ENCODE measurements around the gene FCHSD2. TPM values are rescaled to one million over a fixed set of nuclear protein-coding genes. Genes with fewer than 3 reads are reported as not detected.
"Not testable (repeated sequence)": the region's sequence is repeated elsewhere in the genome, so short reads cannot be mapped to it uniquely, and the experiment has no call there.

The FCHSD2 gene
- total RNA-seq, 1 donor from 2014 or later = 26.3 TPM

DNA sequence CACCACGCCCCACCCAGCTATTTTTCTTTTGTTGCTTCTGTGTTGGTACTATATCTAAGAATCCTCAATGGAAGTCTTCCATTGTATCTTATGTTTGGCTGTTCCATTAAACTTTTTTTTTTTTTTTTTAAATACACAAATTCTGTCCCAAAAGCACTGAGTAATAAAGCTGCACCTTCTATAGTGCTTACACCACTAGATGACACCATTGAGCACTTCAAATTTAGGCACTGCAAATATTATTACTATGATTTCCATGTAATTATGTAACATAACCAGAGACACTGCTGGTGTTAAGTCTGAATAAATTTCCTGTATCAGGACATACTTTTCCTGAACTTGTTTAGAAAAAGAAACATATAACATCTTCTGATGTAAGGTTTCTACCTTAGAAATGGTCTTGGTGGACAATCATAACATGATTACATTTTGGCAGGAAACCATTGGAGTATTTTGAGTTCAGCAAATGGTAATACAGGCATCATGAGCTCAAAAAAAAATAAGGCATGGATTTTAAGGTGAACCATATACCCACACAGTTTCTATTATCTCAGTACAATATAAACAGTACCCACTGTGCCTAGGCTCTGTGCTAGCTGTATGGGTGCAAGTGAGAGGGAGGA is 217.4 kb downstream of the FCHSD2 start:
- DNase-seq = peak; percentile 53

DNA sequence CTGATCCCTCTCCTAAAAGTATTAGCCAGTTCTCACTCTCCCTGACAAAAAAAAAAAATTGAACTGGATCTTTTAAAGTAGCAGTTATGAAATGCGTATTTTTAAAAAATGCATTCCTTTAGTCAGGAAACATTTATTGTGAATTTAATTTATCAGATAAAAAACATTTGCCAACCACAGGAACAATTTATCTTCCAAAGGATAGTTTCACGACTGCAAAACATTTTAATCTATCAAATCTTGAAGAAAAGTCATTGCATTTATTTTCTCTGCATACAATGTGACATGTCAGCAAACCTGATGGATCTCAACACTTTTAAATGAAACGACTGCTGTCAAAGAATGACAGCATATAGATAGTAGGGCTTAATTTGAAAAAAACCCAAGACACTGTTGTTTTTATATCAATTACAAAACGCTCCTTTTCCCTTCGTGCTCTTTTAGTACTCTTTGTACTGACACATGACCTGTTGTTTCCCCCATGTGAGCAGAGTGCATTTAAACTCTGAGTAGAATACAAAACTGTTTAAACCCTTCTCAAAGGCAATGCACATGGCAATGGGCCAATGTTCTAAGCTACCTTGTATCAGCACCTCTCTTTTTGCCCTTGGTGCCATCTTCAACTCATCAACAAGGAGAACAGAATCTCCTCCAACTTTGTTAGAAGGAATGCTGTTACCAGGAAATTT is 220.9 kb downstream of the FCHSD2 start:
- DNase-seq = no peak

DNA sequence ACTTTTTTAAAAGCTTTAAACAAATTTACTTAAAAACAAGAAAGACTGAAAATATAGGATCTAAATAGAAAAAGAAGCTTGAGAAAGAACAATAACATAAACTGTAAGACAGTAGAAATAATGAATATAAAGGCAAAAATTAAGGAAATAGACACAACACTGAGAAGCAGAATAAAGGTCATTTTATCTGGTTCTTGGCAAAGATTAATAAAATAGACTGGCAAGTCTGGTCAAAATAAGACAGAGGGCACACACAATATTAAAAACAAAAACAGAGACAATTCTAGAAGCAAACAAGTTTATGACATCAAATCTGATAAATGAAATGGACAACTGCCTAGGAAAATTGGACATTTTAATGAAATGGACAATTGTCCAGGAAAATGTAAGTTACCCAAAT is 222.1 kb downstream of the FCHSD2 start:
- DNase-seq = no peak

DNA sequence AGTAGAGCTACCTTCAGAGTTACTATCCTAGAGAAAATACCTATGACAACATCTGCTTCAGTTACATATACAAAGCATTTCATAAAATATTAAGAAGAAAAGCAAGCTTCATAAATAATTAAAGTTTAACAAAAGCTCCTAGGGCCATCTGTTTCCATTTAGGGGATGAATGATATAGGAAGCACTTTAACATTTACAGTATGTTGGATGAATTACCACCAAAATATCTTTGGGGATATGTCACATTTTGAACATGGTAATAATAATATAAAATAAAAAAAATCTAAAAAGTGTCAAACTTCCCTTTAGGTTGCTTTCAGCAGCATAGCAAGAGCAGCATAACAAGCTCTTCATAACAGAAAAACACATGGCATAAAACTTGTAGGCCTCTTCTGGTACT is 223.3 kb downstream of the FCHSD2 start:
- DNase-seq = no peak

DNA sequence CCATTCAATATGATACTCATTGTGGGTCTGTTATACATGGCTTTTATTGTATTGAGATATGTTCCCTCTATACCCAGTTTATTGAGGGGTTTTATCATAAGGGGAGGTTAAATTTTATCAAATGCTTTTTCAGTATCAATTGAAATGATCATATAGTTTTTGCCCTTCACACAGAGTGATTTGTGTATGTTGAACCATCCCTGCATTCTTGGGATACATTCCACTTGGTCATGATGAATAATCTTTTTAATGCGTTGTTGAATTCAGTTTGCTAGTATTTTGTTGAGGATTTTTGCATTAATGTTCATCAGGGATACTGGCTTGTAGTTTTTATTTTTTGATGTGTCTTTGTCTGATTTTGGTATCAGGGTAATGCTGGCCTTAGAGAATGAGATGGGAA is 229.9 kb downstream of the FCHSD2 start:
- no peak for DNase-seq

DNA sequence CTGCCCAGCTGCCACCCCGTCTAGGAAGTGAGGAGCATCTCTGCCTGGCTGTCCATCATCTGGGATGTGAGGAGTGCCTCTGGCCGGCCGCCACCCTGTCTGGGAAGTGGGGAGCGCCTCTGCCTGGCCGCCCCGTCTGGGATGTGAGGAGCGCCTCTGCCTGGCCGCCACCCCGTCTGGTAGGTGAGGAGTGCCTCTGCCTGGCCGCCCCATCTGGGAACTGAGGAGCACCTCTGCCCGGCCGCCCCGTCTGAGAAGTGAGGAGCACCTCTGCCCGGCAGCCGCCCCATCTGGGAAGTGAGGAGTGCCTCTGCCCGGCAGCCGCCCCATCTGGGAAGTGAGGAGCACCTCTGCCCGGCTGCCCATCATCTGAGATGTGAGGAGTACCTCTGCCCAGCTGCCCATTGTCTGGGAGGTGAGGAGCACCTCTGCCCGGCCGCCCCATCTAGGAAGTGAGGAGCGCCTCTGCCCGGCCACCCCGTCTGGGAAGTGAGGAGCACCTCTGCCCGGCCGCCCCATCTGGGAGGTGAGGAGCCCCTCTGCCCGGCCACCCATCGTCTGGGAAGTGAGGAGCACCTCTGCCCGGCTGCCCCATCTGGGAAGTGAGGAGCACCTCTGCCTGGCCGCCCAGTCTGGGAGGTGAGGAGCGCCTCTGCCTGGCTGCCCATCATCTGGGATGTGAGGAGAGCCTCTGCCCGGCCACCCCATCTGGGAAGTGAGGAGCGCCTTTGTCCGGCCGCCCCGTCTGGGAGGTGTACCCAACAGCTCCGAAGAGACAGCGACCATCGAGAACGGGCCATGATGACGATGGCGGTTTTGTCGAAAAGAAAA is 232.3 kb downstream of the FCHSD2 start:
- not testable (repeated sequence) for DNase-seq

DNA sequence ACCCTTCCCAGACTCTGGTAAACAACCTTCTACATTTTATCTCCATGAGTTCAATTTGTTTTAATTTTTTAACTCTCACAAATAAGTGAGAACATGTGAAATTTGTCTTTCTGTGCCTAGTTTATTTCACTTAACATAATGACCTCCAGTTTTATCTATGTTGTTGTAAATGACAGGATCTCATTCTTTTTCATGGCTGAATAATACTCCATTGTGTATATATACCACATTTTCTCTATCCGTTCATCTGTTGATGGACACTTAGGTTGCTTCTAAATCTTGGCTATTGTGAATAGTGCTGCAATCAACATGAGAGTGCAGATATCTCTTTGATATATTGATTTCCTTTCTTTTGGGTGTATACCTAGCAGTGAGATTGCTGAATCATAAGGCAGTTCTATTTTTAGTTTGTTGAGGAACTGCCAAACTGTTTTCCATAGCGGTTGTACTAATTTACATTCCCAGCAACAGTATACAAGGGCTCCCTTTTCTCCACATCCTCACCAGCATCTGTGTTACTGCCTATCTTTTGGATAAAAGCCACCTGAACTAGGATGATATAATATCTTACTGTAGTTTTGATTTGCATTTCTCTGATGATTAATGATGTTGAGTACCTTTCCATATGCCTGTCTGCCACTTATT is 234.0 kb downstream of the FCHSD2 start:
- no peak for DNase-seq

DNA sequence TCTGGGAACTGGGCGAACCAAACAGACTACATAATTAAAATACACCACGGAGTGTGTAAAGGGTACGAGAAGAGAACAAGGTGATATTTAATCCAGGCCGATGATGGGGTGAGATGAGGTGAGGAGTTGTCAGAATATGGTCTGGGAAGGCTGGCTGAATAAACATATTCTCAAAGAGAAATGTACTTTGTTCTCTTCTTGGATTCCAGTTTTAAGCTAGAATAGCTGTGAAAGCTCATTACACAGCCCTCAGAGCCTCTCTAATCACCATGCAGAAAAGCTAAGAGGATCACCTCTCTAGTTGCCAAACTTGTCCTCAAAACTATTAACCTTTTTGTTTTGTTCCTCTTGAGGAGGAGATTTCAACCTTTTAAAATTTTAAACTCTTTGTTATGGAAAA is 238.1 kb downstream of the FCHSD2 start:
- no peak for DNase-seq

DNA sequence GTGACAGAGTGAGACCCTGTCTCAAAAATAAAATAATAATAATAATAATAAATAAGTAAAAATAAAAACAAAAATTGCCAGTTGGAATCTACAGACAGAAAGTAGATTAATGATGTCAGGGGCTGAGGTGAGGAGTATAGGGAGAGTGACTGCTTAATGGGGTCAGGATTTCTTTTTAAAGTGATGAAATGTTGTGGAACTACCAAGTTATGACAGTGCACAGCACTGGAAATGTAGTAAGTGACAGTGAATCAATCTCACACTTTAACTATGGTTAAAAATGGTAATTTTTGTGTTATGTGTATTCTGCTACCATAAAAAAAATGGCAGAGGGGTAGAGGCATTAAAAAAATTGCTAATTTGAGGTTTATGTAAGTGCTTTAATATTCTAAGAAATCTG is 240.7 kb downstream of the FCHSD2 start:
- no peak for DNase-seq

DNA sequence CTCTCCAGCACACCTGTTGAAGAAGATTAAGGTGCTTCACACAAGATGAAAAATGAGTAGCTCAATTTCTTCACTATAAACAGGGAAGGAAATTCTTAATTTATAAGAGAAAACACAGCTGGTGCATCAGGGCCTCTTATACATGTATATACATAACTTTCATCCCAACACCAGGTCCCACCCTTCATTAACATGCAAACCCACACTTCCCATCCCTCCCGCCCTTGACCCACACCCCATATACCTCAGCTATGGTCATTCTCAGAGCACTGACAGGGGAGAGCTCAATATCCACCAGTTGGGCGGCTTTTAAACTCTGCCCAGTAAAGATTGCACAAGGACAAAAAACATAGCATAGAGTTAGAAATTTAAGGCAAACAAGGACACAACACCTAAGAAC is 242.1 kb downstream of the FCHSD2 start:
- no peak for DNase-seq

DNA sequence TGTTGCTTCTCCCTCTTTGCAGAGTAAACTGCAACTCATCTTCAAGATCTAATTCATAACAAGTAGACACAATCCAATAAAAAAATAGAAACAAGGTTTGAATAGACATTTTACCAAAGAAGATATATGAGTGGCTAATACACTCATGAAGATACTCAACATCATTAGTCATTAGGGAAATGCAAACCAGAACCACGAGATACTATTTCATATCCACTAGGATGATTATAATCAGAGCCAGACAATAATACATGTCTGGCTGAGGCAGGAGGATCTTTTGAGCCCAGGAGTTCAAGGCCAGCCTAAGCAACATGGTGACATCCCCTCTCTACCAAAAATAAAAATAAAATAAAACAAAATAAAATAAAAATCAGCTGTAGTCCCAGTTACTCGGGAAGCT is 242.9 kb downstream of the FCHSD2 start:
- no peak for DNase-seq

DNA sequence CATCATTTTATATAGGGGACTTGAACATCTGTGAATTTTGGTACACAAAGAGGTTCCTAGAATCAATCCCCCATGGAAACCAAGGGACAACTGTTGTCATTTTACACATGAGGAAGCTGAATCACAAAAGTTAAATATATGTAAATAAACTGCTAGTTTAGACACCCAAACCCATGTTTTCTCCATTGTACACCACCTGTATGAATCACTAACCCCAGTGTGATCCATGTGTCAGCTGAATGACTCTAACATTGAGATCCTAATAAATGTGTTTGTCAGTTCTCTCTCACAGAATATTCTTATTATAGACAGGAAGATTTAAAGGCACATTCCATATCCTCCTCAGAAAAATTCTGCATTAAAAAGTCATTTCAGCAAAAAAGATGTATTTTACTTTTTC is 244.6 kb downstream of the FCHSD2 start:
- DNase-seq = no peak

DNA sequence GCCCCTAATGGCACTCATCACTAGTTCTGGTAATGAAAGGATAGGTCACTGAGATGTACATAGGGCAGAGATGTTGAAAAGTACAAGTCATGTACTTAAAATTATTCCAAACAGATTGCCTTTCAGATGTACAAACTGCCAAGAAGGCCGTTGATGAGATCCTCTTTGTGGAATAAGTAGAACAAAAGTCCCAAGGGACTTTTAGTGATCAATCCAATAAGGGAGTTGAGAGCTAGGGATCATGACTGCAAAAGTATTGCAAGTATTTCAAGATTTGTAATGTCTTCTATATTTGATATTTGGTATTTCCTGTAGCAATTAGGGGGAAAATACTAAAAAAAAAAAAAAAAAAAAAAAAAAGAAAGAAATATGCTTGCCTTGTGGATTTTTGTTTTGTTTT is 245.7 kb downstream of the FCHSD2 start:
- DNase-seq = no peak

DNA sequence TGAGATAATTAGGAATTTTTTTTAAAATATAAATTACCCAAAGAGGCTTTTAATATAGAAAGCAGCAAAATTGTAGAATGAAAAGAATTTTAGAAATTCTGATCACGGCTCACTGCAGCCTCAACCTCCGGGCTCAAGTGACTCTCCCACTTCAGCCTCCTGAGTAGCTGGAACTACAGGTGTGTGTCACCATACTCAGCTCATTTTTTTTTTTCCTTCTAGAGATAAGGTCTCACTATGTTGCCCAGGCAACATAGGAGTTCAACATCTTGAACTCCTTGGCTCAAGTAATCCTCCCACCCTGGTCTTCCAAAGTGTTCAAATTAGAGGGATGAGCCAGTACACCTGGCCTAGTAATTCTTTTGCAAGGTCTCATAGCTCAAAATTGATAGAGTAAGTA is 251.2 kb downstream of the FCHSD2 start:
- no peak for DNase-seq

DNA sequence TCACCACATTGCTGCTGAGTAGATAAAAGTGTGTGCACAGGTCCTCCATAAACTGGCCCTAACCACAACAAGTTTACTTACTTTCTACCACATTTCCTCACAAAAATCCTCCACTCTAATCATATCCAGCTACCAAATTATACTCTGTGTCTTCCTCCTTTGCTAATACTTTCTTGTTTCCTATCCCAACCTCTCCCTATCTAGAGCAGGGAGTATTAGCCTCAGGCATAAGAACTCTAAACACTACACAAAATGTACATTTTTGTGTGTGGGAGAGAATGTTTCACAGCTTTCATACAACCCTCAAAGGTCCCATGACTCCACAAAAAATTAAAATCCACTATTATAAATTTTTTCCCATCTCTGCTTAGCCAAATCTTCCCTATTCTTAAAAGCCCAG is 255.5 kb downstream of the FCHSD2 start:
- DNase-seq = no peak

DNA sequence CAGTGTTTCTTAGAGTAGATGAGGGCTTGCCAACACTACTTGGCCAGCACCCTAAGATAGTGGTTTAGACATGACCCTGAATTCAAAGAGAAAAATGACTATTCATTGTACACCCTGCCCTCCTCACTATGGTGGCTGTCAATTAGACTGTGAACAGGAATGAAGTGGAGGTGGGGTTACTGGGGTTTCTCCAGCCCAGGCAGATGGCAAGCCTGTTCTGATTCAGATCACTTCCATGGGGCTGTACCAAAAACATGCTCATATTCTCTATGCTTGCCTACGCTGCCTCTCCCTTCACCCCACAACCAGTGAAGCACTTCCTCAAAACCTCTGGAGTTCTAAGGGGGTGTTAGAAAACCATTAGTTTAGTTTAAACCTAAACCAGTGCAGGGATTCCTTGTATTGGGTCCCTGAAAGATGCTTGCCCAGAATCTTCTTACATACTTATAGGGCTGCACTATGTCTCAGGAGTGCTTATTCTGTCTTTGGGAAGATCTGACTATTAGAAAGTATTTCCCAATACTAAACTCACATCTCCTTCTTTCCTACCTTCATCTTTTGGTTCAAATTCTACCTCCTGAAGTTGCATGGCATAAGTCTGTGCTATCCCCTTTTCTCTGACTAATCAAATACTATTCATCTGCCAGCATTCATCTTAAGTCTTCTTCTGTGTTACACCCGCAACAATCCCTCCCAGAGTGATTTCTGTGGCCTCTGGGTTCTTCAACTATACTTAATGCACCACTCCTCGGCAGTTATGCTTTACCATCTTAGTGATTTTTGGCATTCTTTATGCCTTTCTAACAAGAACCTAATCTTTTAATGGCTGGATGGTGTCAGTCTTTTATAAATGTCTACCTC is 256.1 kb downstream of the FCHSD2 start:
- no peak for DNase-seq

DNA sequence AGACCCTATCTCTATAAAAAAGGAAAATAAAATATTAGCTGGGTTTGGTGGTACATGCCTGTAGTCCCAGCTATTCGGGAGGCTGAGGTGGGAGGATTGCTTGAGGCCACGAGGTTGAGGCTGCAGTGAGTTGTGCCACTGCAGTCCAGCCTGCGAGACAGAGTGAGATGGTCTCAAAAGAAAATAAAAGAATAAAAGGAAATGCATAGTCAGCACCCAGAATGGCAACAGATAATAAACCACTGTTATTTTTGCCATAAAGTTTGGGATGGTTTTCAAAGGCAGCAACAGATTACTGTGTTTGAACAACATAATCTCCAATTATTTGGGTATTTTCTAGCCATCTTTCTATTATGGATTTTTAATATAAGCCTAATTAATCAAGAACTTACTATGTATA is 266.0 kb downstream of the FCHSD2 start:
- DNase-seq = no peak

DNA sequence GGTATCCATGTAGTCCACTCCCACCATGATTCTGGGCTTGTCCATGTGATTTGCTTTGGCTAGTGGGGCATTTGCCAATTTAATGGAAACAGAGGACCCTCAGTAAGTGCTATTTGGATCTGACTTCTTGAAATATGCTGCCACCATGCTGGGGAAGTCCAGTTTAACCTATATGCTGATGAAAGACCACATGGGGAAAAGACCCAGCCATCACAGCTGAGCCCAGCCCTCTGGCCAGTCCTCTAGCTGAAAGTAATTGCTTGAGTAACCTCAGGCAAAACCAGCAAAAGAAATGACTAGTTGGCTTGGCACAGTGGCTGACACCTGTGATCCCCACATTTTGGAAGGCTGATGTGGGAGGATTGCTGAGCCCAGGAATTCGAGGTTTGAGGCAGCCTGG is 266.4 kb downstream of the FCHSD2 start:
- DNase-seq = no peak

DNA sequence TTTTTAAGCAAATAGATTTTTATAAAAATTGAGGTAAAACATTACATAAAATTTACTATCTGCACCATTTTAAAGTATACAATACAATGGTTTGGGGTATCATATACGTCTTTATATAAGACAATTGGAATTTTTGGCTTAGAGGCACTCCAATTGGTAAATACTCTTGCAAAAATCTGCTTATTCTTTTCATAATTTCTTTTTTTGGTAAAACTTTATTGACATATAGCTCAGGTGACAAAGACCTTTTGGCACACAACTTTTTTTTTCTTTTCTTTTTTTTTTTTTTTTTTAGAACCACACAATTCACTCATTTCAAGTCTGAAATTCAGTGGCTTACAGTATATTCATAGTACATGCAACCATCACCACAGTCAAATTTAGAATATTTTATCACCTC is 270.1 kb downstream of the FCHSD2 start:
- no peak for DNase-seq

DNA sequence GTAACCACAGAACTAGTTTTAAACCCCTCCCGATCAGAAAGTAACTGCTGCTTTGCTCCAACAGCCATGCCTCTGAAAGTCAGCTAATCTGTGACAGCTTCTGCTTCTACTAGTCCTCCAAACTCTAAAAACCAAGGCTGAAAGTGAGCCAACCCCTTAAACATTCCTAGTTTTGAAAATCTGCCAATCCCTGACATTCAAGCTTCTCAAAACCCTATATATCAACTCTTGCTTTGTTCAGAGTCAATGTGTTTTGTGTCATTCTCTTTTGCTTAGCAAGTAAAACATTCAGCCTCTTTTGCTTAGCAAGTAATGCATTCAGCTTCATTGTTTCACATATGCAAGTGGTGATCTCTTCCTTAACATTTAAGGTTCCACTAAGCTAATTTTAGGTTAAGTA is 271.0 kb downstream of the FCHSD2 start:
- DNase-seq = peak; percentile 48

DNA sequence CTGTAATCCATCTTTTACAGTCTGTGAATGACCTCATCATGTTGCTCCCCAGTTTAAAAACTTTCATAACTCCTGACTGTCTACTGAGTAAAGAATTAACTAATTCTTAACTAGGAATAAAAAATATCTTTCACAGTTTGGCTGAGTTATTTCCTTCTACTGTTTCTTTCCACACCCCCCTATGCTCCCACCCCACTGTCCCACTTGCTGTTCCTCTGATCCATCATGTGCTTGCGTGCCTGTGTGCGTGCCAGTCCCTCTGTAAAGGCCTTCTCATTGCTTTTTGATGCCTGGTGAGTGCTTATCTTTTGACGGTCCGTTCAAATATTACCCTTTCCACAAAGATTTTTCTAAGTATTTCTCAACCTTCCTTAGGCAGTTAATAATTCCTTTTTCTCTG is 272.3 kb downstream of the FCHSD2 start:
- no peak for DNase-seq

DNA sequence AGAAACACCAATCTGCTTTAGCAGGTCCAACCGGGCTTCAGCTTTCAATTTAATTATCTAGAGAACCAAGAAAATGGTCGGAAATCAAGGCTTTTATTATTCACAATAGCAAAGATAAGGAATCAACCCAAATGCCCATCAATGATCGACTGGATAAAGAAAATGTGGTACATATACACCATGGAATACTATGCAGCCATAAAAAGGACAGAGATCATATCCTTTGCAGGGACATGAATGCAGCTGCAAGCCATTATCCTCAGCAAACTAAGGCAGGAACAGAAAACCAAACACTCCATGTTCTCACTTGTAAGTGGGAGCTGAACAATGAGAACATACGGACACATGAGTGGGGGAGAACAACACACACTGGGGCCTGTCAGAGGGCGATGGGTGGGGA is 274.1 kb downstream of the FCHSD2 start:
- no peak for DNase-seq
